ENCODE measurements around the gene ATP10A.

The ATP10A gene

GRCh38 chr15:25852027-25852426 lies 11.1 kb downstream of the ATP10A start:
- Histone ChIP-seq H3K9me3 (ENCODE audit: control insufficient read depth, low read length) (no peaks in the 10 kb centered on the region), H3K4me1 (ENCODE audit: control insufficient read depth, insufficient read depth, low read length) (peaks cover 37% of the 10 kb centered on the region), H3K27me3 (replicated peaks; ENCODE audit: control insufficient read depth, insufficient read depth, low read length) (no peaks in the 10 kb centered on the region), H3K36me3 (ENCODE audit: control insufficient read depth, insufficient read depth, low read length, severe bottlenecking) (no peaks in the 10 kb centered on the region), H3K4me3 (ENCODE audit: low read length) (no peak overlapping the region), H3K9ac (ENCODE audit: low read length) (peak overlapping the region; percentile 52)
- DNase-seq (ENCODE audit: low read depth): no peak

GRCh38 chr15:25850154-25851111 lies 12.7 kb downstream of the ATP10A start:
- no peaks in the 10 kb centered on the region for H3K27me3 ChIP-seq (replicated peaks; ENCODE audit: control insufficient read depth, insufficient read depth, low read length)
- peak overlapping the region; percentile 75 for H3K4me3 ChIP-seq (ENCODE audit: low read length)
- H3K36me3 ChIP-seq (ENCODE audit: control insufficient read depth, insufficient read depth, low read length, severe bottlenecking): no peaks in the 10 kb centered on the region
- peaks cover 37% of the 10 kb centered on the region for H3K4me1 ChIP-seq (ENCODE audit: control insufficient read depth, insufficient read depth, low read length)
- DNase-seq (ENCODE audit: low read depth): peak; percentile 90
- peak overlapping the region; percentile 86 for H3K9ac ChIP-seq (ENCODE audit: low read length)
- no peaks in the 10 kb centered on the region for H3K9me3 ChIP-seq (ENCODE audit: control insufficient read depth, low read length)

- peak; percentile 85 for DNase-seq (ENCODE audit: low read depth)
- no peaks in the 10 kb centered on the region for H3K27me3 ChIP-seq (replicated peaks; ENCODE audit: control insufficient read depth, insufficient read depth, low read length)
- H3K4me1 ChIP-seq (ENCODE audit: control insufficient read depth, insufficient read depth, low read length): peaks cover 37% of the 10 kb centered on the region
- H3K4me3 ChIP-seq (ENCODE audit: low read length): peak overlapping the region; percentile 75
- H3K9me3 ChIP-seq (ENCODE audit: control insufficient read depth, low read length): no peaks in the 10 kb centered on the region
- peak overlapping the region; percentile 86 for H3K9ac ChIP-seq (ENCODE audit: low read length)
- no peaks in the 10 kb centered on the region for H3K36me3 ChIP-seq (ENCODE audit: control insufficient read depth, insufficient read depth, low read length, severe bottlenecking)
Measured at GRCh38 chr15:25849157-25849921, 13.8 kb downstream of the ATP10A start.

GRCh38 chr15:25848784-25849156 lies 14.4 kb downstream of the ATP10A start:
- peak overlapping the region; percentile 75 for H3K4me3 ChIP-seq (ENCODE audit: low read length)
- H3K9ac ChIP-seq (ENCODE audit: low read length): peak overlapping the region; percentile 86
- no peaks in the 10 kb centered on the region for H3K27me3 ChIP-seq (replicated peaks; ENCODE audit: control insufficient read depth, insufficient read depth, low read length)
- no peaks in the 10 kb centered on the region for H3K36me3 ChIP-seq (ENCODE audit: control insufficient read depth, insufficient read depth, low read length, severe bottlenecking)
- H3K4me1 ChIP-seq (ENCODE audit: control insufficient read depth, insufficient read depth, low read length): peaks cover 37% of the 10 kb centered on the region
- H3K9me3 ChIP-seq (ENCODE audit: control insufficient read depth, low read length): no peaks in the 10 kb centered on the region
- DNase-seq (ENCODE audit: low read depth): no peak

- H3K4me1 ChIP-seq (ENCODE audit: control insufficient read depth, insufficient read depth, low read length): peaks cover 33% of the 10 kb centered on the region
Measured at GRCh38 chr15:25848325-25848724, 14.8 kb downstream of the ATP10A start.

GRCh38 chr15:25847051-25847450 lies 16.1 kb downstream of the ATP10A start:
- no peak for DNase-seq (ENCODE audit: low read depth)
- H3K4me3 ChIP-seq (ENCODE audit: low read length): no peak overlapping the region
- H3K9ac ChIP-seq (ENCODE audit: low read length): no peak overlapping the region
- H3K27me3 ChIP-seq (replicated peaks; ENCODE audit: control insufficient read depth, insufficient read depth, low read length): no peaks in the 10 kb centered on the region
- H3K4me1 ChIP-seq (ENCODE audit: control insufficient read depth, insufficient read depth, low read length): peaks cover 21% of the 10 kb centered on the region
- H3K9me3 ChIP-seq (ENCODE audit: control insufficient read depth, low read length): no peaks in the 10 kb centered on the region
- no peaks in the 10 kb centered on the region for H3K36me3 ChIP-seq (ENCODE audit: control insufficient read depth, insufficient read depth, low read length, severe bottlenecking)

More at GRCh38 chr15:25848325-25848724, 14.8 kb downstream of the ATP10A start:
- no peak overlapping the region for H3K9ac ChIP-seq (ENCODE audit: low read length)
- DNase-seq (ENCODE audit: low read depth): no peak
- H3K36me3 ChIP-seq (ENCODE audit: control insufficient read depth, insufficient read depth, low read length, severe bottlenecking): no peaks in the 10 kb centered on the region
- H3K4me3 ChIP-seq (ENCODE audit: low read length): no peak overlapping the region
- no peaks in the 10 kb centered on the region for H3K9me3 ChIP-seq (ENCODE audit: control insufficient read depth, low read length)
- no peaks in the 10 kb centered on the region for H3K27me3 ChIP-seq (replicated peaks; ENCODE audit: control insufficient read depth, insufficient read depth, low read length)

GRCh38 chr15:25846377-25846776 lies 16.8 kb downstream of the ATP10A start:
- Histone ChIP-seq H3K9me3 (ENCODE audit: control insufficient read depth, low read length) (no peaks in the 10 kb centered on the region), H3K4me1 (ENCODE audit: control insufficient read depth, insufficient read depth, low read length) (peaks cover 19% of the 10 kb centered on the region), H3K4me3 (ENCODE audit: low read length) (no peak overlapping the region), H3K9ac (ENCODE audit: low read length) (no peak overlapping the region), H3K27me3 (replicated peaks; ENCODE audit: control insufficient read depth, insufficient read depth, low read length) (no peaks in the 10 kb centered on the region), H3K36me3 (ENCODE audit: control insufficient read depth, insufficient read depth, low read length, severe bottlenecking) (no peaks in the 10 kb centered on the region)
- DNase-seq (ENCODE audit: low read depth): no peak

- no peak overlapping the region for H3K9ac ChIP-seq (ENCODE audit: low read length)
- no peak for DNase-seq (ENCODE audit: low read depth)
- no peak overlapping the region for H3K4me3 ChIP-seq (ENCODE audit: low read length)
- no peaks in the 10 kb centered on the region for H3K27me3 ChIP-seq (replicated peaks; ENCODE audit: control insufficient read depth, insufficient read depth, low read length)
- no peaks in the 10 kb centered on the region for H3K9me3 ChIP-seq (ENCODE audit: control insufficient read depth, low read length)
- no peaks in the 10 kb centered on the region for H3K36me3 ChIP-seq (ENCODE audit: control insufficient read depth, insufficient read depth, low read length, severe bottlenecking)
- peaks cover 18% of the 10 kb centered on the region for H3K4me1 ChIP-seq (ENCODE audit: control insufficient read depth, insufficient read depth, low read length)
Measured at GRCh38 chr15:25844981-25845680, 18.0 kb downstream of the ATP10A start.

- Histone ChIP-seq H3K27me3 (replicated peaks; ENCODE audit: control insufficient read depth, insufficient read depth, low read length) (no peaks in the 10 kb centered on the region), H3K9ac (ENCODE audit: low read length) (no peak overlapping the region), H3K9me3 (ENCODE audit: control insufficient read depth, low read length) (no peaks in the 10 kb centered on the region), H3K4me1 (ENCODE audit: control insufficient read depth, insufficient read depth, low read length) (peaks cover 12% of the 10 kb centered on the region), H3K36me3 (ENCODE audit: control insufficient read depth, insufficient read depth, low read length, severe bottlenecking) (no peaks in the 10 kb centered on the region), H3K4me3 (ENCODE audit: low read length) (no peak overlapping the region)
- no peak for DNase-seq (ENCODE audit: low read depth)
Measured at GRCh38 chr15:25844542-25844941, 18.6 kb downstream of the ATP10A start.

GRCh38 chr15:25844076-25844475 lies 19.1 kb downstream of the ATP10A start:
- H3K4me1 ChIP-seq (ENCODE audit: control insufficient read depth, insufficient read depth, low read length): peaks cover 8% of the 10 kb centered on the region
- no peaks in the 10 kb centered on the region for H3K27me3 ChIP-seq (replicated peaks; ENCODE audit: control insufficient read depth, insufficient read depth, low read length)
- H3K36me3 ChIP-seq (ENCODE audit: control insufficient read depth, insufficient read depth, low read length, severe bottlenecking): no peaks in the 10 kb centered on the region
- H3K4me3 ChIP-seq (ENCODE audit: low read length): no peak overlapping the region
- no peak overlapping the region for H3K9ac ChIP-seq (ENCODE audit: low read length)
- DNase-seq (ENCODE audit: low read depth): no peak
- H3K9me3 ChIP-seq (ENCODE audit: control insufficient read depth, low read length): no peaks in the 10 kb centered on the region

GRCh38 chr15:25839638-25840156 lies 23.4 kb downstream of the ATP10A start:
- DNase-seq (ENCODE audit: low read depth): no peak
- H3K9me3 ChIP-seq (ENCODE audit: control insufficient read depth, low read length): no peaks in the 10 kb centered on the region

More at GRCh38 chr15:25839638-25840156, 23.4 kb downstream of the ATP10A start:
- Histone ChIP-seq H3K27me3 (replicated peaks; ENCODE audit: control insufficient read depth, insufficient read depth, low read length) (no peaks in the 10 kb centered on the region), H3K9ac (ENCODE audit: low read length) (no peak overlapping the region), H3K4me1 (ENCODE audit: control insufficient read depth, insufficient read depth, low read length) (no peaks in the 10 kb centered on the region), H3K36me3 (ENCODE audit: control insufficient read depth, insufficient read depth, low read length, severe bottlenecking) (no peaks in the 10 kb centered on the region), H3K4me3 (ENCODE audit: low read length) (no peak overlapping the region)

Data from adipocyte (in vitro differentiated cells).